ENCODE results near the gene CDH16.

DNA sequence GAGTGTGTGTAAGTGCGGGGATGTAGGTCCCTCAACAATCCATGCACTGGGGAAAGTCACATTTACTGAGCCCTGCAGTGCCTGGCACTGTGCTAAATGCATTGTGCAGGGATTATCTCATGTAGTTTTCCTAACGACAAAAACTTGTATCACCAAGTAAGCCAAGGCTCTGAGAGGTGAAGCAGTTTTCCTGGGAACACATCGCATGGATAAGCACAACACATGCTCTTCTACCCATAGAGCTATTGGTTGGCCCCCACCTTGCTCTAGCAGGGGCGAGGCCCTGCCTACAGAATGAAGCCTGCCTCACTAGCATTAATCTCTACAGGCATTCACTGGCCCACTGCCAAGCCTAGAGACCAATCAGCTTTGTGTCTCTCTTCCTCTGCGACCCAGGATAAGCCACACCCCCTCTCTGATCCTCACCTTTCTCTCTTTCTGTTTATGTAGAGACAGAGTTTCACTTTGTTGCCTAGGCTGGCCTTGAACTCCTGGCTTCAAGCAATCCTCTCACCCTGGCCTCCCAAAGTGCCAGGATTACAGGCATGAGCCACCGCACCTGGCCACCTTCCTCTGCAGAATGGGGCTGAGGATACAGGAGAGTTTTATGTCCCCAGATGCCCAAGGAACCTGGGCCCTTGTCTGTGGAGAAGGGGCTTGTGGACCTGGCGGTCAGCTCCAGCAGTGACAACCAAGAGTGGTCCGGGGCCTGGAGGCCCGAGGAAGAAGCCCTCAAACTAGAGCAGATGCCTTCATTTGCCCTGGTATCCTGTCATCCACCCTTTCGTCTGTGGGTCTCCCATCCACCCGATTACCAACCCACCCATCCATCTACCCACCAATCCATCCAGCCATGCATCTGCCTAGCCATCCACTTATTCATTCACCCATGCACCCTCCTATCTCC lies 12.8 kb downstream of the CDH16 start:
- TF ChIP-seq POLR2A (IDR thresholded peaks at IDR 0.05), result no peak
- TF ChIP-seq, protein P1, sequence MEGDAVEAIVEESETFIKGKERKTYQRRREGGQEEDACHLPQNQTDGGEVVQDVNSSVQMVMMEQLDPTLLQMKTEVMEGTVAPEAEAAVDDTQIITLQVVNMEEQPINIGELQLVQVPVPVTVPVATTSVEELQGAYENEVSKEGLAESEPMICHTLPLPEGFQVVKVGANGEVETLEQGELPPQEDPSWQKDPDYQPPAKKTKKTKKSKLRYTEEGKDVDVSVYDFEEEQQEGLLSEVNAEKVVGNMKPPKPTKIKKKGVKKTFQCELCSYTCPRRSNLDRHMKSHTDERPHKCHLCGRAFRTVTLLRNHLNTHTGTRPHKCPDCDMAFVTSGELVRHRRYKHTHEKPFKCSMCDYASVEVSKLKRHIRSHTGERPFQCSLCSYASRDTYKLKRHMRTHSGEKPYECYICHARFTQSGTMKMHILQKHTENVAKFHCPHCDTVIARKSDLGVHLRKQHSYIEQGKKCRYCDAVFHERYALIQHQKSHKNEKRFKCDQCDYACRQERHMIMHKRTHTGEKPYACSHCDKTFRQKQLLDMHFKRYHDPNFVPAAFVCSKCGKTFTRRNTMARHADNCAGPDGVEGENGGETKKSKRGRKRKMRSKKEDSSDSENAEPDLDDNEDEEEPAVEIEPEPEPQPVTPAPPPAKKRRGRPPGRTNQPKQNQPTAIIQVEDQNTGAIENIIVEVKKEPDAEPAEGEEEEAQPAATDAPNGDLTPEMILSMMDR (IDR thresholded peaks at IDR 0.05), result no peak

All from gastroesophageal sphincter (tissue), 3 donors.